Measurements from ENCODE around the gene TMEM63B.

Gene TMEM63B

DNA sequence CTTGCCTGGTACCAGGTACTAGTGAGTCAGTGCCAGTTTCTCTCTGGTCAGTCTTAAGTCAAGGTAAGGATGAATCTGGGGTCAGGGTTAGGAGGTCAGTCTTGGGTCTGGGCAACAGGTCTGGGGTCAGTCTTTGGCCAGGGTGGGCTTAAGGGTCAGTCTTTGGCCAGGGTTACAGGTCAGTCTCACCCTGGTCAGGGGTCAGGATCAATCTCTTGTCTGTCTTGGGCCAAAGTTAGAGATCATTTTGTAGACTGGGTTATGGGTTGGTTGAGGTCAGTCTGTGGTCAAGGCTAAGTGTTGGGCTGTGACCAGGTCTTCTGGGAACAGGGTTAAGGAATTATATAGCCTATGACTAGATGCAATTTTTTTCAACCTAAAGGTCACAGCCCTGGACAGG lies 18.5 kb downstream of the TMEM63B start:
- no peak for DNase-seq

DNA sequence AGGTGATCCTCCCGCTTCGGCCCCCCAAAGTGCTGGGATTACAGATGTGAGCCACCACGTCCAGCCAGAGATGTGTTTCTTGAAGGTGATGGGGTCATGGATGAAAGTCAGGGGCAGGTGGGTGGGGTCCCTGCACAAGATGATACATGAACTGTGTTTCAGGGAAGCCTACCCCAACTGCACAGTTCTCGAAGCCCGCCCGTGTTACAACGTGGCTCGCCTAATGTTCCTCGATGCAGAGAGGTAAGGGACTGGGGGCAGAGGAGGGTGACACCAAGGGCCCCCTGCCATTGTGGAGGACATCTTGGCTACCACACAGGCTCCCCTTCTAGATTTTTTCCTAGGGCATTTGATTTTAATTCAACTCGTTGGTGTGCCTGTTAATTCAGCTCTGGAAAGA lies 19.3 kb downstream of the TMEM63B start:
- DNase-seq: no peak

DNA sequence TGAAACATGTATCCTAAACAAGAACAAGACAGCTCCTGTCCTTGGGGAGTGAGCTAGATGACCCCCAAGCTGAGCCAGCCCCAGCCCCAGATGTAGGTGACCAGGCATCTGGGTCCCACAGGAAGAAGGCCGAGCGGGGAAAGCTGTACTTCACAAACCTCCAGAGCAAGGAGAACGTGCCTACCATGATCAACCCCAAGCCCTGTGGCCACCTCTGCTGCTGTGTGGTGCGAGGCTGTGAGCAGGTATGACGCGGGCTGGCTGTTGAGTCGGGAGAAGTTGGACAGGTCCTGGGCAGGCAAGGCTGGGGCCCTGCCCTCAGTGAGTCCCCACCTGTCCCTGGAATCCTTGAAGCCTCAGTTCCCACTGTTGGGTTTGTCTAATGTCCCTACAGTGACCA lies 19.9 kb downstream of the TMEM63B start:
- no peak for DNase-seq

DNA sequence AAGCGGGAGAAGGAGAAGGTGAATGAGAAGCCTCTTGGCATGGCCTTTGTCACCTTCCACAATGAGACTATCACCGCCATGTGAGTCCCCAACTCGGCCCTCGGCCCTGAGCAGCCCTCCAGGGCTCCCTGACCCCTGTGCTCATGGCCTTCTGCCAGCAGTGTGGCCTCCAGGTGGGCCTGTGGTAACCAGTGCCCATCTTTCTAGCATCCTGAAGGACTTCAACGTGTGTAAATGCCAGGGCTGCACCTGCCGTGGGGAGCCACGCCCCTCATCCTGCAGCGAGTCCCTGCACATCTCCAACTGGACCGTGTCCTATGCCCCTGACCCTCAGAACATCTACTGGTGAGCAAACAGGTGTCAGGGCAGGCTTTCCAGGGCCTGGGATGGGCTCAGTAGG lies 21.0 kb downstream of the TMEM63B start:
- DNase-seq: no peak

DNA sequence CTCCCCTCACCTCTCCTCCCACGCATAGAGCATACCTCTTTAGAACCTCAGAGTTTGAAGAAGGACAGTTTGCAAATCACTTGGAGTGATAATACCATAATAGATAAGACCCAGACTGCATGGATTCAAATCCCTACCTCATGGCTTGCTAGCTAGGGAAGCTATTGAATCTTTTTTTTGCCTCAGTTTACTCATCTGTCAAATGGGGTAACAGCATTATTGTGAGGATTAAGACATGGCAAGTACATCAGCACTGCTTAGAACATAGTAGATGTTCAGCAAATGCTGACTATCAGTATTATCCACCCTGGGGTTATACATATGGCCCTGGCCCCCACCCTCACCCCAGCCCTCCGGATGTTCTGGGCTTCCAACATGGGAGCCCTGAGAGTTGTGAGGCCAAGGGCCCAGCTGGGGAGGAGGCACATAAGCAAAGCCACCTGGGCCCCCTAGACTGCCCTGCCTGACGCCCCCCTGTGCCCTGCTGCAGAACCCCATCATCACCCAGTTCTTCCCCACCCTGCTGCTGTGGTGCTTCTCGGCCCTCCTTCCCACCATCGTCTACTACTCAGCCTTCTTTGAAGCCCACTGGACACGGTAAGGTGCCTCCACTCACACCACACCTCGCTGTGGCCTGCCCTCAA lies 22.1 kb downstream of the TMEM63B start:
- DNase-seq: no peak

DNA sequence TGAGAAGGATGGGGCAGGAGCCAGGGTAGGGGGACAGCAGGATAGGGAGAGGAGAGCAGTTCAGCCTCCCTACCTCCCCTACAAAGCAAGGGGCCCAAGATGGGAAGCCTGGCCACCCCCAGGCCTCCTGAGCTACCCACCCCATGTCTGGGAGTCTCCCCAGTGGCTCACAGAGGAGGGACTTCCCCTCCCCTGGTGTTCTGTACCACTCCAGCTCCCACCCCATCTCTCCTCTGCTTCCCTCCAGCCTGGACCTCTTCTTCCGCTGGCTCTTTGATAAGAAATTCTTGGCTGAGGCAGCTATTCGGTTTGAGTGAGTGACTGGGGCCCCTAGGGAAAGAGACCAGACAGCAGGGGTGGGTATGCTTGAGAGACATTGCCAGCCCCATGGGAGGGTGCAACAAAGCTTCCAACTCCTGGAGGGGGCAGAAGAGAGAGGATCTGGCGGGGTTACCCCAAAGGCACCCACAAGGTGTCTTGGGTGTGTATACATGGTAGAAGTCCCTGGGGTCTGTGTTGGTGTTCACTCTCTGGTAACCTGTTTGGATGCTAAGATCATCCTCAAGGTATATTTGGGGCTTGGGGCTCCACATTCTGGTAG lies 23.1 kb downstream of the TMEM63B start:
- DNase-seq: no peak

DNA sequence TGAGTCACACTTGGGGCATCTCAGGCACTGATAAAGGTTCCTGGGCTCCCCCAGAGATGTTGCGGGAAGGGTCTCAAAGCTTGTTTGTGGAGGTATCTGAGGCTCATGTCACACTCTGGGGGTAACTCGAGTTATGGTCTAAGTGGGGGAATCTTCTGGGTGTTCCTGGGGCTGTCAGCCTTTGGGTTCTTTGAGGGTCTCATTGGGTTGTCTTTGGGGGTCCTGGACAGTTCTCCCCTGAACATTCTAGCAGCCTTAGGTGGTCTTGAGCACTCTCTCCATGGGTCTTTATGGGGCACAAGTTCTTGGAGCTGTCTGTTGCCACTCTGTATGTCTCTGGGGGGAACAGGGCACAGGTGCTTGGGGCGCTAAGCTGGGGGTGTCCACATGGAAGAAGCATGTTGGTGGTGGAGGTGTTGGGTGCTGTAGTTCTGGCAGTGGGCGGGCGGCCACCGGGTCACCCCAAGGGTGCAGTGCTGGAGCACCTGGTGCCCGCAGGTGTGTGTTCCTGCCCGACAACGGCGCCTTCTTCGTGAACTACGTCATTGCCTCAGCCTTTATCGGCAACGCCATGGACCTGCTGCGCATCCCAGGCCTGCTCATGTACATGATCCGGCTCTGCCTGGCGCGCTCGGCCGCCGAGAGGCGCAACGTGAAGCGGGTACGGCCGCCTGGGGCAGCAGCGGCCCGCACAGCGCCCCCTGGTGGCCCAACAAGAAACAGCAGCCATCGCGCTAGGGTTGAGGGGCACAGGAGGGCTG lies 24.2 kb downstream of the TMEM63B start:
- peak; percentile 61 for DNase-seq

DNA sequence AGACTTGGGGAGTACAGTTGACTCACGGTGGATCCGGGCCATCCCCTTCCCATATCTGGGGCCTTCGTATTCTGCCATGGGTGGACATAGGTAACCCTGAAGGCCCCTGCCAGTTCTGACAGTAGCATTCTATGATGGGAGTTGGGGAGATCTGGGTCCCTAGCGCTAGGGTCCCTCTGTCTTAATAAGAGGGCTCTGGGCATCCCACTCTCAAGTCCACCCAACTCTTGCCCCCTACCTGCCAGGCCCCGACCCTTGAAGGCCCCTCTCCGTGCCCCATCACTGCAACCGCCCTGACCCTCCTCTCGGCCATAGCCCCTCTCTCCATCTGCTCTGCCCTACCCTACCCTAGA lies 24.7 kb downstream of the TMEM63B start:
- DNase-seq: no peak

DNA sequence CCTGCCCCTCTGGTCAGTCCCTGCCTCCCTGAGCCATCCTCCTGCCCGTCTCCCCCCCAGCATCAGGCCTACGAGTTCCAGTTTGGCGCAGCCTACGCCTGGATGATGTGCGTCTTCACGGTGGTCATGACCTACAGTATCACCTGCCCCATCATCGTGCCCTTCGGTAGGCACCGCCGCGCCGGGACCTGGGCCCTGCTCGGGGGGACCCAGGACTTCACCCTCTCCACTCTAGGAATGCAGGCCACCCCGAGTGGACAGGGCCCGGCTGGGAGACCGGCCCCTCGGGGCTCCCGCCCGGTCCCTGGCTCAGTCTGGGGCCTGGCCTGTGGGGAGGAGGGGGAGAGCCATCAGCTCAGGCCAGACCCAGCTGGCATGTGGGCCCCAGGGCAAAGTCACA lies 25.2 kb downstream of the TMEM63B start:
- no peak for DNase-seq

DNA sequence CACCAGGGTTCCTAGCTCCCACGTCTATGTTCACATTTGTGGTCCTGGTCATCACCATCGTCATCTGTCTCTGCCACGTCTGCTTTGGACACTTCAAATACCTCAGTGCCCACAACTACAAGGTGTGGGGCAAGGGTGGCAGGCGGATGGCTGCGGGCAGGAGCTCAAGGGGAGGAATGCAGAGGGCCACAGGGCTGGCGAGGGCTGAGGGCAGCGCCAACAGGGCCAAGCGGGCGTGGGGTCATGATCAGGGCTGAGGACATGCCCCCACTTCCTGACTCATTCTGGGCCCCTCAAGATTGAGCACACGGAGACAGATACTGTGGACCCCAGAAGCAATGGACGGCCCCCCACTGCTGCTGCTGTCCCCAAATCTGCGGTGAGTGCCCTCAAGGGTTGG lies 26.7 kb downstream of the TMEM63B start:
- no peak for DNase-seq

DNA sequence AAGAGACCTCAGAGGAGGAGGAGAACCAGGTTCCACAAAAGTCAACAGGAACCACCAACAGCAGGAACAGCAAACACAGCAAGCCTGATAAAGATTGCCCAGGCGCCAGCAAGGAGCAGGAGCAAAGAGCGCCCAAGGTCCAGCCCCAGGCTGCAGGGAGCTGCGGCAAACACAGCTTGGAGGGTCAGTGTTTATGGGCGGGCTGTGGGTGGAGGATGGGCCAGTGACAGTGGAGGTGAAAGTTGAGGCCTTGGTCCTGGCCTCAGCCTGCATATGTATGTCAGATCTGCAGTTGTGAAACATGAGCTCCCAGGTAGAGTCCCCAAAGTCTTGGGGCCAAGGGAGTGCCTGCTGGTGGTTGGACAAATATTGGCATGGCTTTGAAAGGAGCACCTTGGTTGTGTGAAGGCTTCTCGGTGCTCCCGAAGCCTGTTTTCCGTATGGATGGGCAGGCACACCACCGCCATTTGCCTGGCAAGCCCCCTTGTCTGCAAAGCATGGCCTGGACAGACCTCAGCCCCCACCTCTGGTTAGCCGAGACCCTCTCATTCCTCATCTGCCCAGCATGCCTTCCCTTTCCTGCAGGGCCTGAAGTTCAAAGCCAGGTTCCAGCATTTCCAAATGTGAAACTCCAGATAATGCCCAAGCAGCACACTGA lies 29.3 kb downstream of the TMEM63B start:
- DNase-seq: no peak

DNA sequence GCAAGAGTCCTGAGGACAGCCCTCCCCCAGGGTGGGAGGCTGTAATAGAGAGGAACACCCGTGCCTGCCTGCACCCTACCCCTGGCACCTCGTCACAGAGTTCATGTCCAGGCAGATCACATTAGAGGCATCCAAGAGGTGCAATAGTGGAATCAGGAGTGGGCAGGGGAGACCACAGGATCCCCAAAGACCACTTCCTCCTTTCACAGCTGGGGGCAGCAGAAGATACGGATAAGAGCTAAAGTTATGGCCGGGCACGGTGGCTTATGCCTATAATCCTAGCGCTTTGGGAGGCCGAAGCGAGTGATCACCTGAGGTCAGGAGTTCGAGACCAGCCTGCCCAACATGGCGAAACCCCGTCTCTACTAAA lies 29.8 kb downstream of the TMEM63B start:
- DNase-seq: no peak

DNA sequence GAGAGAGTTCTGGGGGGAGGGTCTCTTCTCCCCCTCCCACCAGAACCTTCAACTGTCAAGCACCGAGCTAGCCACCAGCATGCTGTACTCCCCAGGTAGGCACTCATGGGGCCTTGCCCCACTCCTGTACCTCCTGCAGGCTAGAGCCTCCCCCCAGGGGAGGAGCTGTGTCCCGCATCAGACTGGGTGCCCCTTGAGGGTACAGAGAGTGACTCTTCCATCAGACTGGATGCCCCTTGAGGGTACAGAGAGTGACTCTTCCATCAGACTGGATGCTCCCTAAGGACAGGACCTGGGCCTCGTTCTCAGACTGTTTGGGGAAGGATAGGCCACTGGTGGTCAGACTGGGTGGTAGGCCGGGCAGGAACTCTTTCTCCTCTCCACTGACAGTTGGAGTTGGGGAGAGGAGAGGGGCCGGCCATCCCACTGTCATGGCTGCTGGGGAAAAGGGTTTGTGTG lies 31.4 kb downstream of the TMEM63B start, which contains the start of gene CAPN11:
CAPN11 (plus strand) TSS at position 51 of the 459 bp plus-strand sequence; CDS start at position 80, 29 bp downstream.
- DNase-seq: no peak

DNA sequence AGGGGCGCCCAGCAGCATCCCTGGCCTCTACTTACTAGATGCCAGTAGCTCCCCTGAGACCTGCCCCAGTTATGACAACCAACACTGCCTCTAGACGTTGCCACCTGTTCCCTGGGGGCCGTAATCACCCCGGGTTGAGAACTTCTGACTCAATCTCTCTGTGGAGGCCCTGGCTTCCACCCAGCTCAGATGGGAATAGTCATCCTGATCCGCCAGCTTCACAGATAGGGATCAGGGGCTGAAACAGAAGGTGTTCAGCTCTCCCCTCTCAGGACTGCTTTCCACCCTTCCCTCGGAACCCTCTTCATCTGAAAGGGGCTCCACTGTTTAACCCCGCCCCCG lies 34.6 kb downstream of the TMEM63B start:
- DNase-seq: peak; percentile 36

DNA sequence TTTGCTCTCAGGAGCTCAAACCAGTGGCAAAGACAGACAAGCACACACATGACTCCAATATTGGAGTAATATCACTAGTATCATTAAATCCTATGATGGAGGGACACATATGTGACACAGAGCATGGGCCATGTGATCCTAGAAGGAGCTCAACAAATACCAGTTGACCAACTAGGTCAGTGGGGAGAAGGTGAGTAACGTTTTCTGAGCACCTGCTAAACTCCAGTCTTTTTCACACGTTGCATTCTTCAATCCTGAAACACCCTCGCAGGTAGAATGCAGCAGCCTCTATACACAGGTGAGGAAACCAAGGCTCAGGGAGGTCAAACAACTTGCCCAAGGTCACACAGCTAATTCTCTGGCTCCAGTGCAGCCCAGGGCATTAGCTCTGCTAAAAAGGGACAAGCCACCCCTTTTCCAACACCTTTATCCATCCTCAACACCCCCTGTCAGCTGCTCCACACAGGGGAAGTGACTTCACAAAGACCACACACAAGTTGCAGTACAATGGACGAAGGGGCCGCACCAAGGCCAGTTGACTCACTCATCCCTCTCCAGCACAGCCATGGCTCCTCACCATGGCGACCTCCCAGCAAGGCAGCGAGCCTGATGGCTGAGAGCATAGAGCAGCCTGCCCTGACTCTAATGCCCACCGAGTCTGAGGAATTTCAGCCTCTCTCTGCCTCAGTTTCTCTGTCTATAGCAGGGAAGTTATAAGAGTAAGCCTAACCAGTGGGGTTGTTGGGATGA lies 35.7 kb downstream of the TMEM63B start:
- no peak for DNase-seq

DNA sequence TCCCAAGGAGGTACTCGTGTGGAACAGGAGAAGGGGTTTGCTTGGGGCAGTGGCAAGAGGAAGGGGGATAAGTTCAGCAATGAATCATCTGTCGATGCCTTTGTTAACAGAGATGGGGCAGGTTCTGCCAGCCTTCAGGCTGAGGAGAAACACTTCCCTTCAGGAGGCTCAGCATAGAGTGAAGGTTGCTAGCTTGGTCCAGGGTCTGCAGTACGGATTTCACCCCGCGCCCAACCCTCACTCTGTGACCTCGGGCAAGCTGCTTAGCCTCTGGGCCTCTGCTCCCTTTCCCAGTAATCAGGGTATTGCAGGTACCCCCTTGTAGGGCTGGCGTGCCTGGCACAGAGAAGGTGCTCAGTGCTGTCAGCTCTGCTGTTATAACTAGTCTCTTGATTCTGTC lies 38.8 kb downstream of the TMEM63B start:
- DNase-seq: no peak

DNA sequence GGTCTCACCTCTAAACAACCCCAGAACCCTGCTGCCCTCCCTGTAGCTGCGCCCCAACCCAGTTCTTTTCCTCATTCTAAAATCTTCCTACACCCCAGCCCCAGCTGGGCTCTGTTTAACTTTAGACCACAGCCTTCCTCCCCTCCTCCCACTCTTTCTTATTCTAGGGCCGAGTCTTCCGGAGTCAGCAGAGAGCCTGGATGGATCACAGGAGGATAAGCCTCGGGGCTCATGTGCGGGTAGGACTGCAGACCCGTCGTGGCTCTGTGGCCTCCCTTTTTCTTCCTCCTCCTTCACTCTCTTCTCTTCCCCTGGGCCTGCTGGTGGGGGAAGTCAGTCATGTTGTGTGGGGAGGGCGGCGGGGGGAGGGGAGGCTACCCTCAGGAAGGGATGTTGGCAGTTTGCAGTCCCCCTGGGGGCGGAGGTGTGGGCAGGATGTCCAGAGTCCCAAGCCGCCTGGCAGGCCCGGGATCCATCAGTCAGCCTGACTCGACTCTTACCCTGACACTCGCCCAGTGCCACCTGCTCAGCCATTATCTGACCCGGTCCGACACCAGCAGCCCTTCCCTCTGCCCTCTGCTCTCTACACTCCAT lies 39.3 kb downstream of the TMEM63B start:
- DNase-seq: no peak

DNA sequence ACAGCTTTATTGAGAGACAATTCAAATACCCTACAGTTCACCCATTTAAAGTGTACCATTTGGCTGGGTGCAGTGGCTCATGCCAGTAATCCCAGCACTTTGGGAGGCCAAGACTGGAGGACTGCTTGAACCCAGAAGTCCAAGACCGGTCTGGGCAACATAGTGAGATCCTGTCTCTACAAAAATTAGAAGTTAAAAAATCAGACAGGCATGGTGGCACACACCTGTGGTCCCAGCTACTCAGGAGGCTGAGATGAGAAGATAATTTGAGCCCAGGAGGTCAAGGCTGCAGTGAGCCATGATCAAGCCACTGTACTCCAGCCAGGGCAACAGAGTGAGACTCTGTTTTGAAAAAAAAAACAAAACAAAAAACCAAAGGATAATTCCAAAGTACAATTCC lies 40.2 kb downstream of the TMEM63B start:
- DNase-seq: no peak

DNA sequence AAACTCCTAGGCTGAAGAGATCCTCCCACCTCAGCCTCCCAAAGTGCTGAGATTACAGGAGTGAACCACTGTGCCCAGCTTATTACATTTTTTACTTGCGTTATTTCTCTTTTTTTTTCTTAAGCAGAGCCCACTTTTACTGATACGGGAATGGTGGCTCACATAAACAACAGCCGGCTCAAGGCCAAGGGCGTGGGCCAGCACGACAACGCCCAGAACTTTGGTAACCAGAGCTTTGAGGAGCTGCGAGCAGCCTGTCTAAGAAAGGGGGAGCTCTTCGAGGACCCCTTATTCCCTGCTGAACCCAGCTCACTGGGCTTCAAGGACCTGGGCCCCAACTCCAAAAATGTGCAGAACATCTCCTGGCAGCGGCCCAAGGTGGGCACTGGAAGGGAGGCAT lies 41.8 kb downstream of the TMEM63B start:
- DNase-seq: no peak

DNA sequence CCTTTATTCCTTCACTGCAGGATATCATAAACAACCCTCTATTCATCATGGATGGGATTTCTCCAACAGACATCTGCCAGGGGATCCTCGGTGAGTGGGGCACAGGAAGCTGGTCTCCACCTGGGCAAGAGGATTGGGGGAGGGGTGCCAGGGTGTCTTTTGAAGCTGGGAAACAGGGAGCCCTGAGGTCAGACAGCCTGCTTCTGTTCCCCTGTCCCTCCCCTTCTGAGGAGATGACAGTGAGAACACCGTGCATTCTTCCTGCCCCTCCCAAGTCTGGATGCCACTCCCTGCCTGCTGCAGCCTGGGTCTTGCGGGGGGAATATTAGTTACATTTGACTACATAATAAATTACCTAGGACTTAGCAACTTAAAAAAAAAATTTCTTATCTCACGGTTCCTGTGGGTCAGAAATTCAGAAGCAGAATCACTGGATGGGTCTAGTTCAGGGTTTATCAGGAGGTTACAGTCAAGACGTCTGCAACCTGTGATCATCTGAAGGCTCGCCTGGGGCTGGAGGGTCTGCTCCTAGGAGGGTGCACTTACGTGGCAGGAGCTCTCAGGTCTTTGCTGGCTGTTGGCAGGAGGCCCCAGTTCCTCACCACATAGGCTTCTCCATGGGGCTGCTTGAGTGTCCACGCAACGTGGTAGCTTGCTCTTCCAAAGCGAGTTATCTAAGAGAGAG lies 42.7 kb downstream of the TMEM63B start:
- no peak for DNase-seq

DNA sequence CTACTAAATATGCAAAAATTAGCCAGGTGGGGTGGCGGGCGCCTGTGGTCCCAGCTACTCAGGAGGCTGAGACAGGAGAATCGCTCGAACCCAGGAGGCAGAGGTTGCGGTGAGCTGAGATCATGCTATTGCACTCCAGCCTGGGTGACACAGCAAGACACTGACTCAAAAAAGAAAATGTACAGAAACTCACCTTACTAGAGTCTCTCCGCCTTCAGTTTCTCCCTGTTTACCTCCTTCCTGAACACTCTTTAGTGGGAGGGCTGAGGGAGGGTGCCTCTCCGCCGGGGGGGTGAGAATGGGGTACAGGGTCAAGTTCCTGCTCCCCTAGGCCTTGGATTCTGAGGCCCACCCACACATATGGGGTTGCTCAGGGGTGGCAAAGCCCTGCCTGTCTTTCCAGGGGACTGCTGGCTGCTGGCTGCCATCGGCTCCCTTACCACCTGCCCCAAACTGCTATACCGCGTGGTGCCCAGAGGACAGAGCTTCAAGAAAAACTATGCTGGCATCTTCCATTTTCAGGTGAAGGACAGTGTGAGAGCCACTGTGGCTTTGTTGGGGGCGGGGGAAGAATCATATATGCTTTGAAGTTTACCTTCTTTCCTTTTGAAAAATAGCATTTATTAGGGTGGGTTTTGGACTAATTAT lies 44.7 kb downstream of the TMEM63B start:
- DNase-seq: no peak
